T-helper 2 cell treated with Interferon-gamma antibody and Interleukin-4, amounts not matched to agents 5 μg/mL and 100 μg/mL, for 36 hours (primary cell): ENCODE data around the gene IGF2BP3.

Experiments used
- DNase-seq: peaks from one replicate; pipeline ENCODE4 v3.0.0; 2021; ENCODE audit warnings: low spot score
- H3K27ac Mint-ChIP-seq: one replicate; pipeline ENCODE4 v1.8.0; 2021; ENCODE audit warnings: mild to moderate bottlenecking, mixed read lengths
- H3K27me3 Mint-ChIP-seq: one replicate; pipeline ENCODE4 v1.8.0; 2021; ENCODE audit warnings: low read depth, mixed read lengths
- H3K36me3 Mint-ChIP-seq: one replicate; pipeline ENCODE4 v1.8.0; 2021; ENCODE audit warnings: low read depth, mixed read lengths
- H3K4me1 Mint-ChIP-seq: one replicate; pipeline ENCODE4 v1.8.0; 2021; ENCODE audit warnings: low read depth, mixed read lengths
- H3K4me3 Mint-ChIP-seq: one replicate; pipeline ENCODE4 v1.8.0; 2022; ENCODE audit warnings: mild to moderate bottlenecking, moderate library complexity, mixed read lengths
- H3K9me3 Mint-ChIP-seq: one replicate; pipeline ENCODE4 v1.8.0; 2021; ENCODE audit warnings: mixed read lengths

IGF2BP3 gene

DNA sequence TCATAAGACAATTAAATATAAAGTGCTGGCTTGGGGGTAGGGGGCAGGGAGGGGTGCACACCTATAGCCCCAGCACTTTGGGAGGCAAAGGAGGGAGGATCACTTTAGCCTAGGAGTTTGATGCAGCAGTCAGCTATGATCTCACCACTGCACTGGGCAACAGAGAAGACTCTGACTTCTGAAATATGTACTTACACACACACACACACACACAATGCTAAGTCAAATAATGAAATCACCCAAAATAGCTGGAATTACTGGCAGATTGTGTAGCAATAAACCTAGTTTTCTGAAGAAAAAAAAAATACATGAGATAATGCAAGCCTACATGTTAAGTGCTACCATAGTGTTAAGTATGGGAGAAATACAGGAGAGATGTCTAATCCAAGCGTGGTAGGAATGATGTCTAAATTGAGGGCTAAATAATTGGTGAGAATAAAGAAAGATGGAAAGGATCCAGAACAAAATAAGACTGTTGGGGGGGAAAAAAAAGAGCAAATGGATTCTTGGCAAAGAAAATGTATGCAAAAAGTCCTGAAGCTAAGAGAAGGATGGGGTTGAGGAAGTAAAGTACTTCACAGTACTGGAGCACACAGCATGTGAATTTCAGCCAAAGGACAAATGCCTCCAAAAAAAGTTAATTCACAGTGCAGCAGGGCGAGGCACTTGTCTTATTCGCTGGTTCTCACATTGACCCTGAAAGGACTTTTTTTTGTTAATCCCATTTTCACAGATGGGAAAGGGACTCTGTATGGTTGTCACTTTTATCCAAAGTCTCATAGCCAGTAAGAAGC is 73.9 kb downstream of the IGF2BP3 start:
- H3K4me1 Mint-ChIP-seq = peaks cover 8% of the 10 kb centered on the region
- H3K27ac Mint-ChIP-seq = no peak overlapping the region
- DNase-seq = no peak
- no peaks in the 10 kb centered on the region for H3K27me3 Mint-ChIP-seq
- peaks cover 2% of the 10 kb centered on the region for H3K9me3 Mint-ChIP-seq
- H3K4me3 Mint-ChIP-seq = no peak overlapping the region
- peaks cover 13% of the 10 kb centered on the region for H3K36me3 Mint-ChIP-seq

DNA sequence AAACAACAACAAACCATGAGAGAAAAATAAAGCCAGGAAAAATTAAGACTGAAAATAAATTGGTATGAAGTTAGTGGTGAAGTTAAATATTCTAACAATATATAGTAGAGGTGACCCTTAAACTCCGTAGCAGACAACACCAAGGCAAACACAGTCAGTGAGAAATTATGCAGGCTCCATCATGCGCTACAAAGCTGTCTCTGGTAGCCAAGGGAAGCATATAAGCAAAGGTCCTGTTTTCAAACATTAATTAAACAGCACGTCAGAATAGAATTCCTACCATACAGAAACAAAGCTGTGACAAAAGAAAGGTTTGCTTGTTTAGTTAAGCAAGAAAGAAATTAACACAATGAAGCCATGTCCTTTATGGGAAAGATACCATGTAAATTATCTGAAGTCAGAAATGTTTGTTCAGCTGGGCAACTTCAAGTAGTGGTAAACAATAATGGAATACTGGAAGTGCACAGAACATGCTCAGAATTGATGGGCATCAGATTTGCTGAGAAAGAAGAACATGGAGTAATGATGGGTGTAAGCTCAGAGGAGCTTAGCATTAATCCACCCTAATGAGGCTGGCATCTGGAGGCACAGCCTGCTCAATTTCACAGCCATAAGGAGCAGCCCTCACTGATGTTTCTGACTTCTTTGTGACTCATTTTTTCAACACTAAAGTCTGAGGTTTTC is 75.7 kb downstream of the IGF2BP3 start:
- Mint-ChIP-seq H3K27me3 (no peaks in the 10 kb centered on the region), H3K27ac (no peak overlapping the region)

DNA sequence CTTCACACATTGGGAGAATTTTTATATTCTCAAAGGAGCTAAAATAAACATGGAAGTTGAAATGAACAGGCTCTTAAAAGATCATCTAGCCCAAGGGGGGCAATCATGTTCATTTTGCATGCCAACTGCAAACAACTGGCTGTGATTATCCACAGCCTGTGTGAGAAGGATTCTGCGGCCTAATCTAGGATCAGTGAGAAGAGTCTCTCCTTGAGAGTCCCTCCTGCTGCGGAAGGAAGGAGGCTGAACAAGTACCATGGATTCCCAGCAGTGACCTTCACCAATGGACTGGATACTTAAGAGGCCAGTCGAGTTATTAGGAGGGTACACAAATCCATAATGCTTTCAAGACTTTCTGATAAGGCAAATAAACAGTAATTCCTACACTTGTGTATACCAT is 76.7 kb downstream of the IGF2BP3 start:
- Mint-ChIP-seq H3K27ac (no peak overlapping the region), H3K4me1 (peaks cover 15% of the 10 kb centered on the region), H3K9me3 (peaks cover 11% of the 10 kb centered on the region), H3K4me3 (no peak overlapping the region), H3K36me3 (peaks cover 24% of the 10 kb centered on the region), H3K27me3 (no peaks in the 10 kb centered on the region)
- DNase-seq = no peak

More for the DNA sequence above, 75.7 kb downstream of the IGF2BP3 start:
- H3K4me3 Mint-ChIP-seq = no peak overlapping the region
- H3K9me3 Mint-ChIP-seq = peaks cover 9% of the 10 kb centered on the region
- DNase-seq = no peak
- peaks cover 13% of the 10 kb centered on the region for H3K4me1 Mint-ChIP-seq
- H3K36me3 Mint-ChIP-seq = peaks cover 21% of the 10 kb centered on the region

DNA sequence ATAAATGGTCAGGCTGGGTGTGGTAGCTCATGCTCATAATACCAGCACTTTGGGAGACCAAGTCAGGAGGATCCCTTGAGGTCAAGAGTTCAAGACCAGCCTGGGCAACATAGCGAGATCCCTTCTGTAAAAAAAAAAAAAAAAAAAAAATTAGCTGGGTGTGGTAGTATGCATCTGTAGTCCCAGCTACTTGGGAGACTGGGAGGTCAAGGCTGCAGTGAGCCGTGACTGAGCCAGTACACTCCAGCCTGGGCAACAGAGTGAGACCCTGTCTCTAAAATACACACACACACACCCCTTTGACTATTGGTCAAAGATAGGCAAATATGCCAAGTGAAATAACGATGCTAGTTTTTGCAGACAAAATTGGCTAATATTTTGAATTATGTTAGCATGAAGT is 80.6 kb downstream of the IGF2BP3 start:
- DNase-seq = no peak
- Mint-ChIP-seq H3K9me3 (peaks cover 11% of the 10 kb centered on the region), H3K27ac (no peak overlapping the region), H3K36me3 (peaks cover 27% of the 10 kb centered on the region), H3K27me3 (no peaks in the 10 kb centered on the region), H3K4me1 (peaks cover 27% of the 10 kb centered on the region), H3K4me3 (no peak overlapping the region)

DNA sequence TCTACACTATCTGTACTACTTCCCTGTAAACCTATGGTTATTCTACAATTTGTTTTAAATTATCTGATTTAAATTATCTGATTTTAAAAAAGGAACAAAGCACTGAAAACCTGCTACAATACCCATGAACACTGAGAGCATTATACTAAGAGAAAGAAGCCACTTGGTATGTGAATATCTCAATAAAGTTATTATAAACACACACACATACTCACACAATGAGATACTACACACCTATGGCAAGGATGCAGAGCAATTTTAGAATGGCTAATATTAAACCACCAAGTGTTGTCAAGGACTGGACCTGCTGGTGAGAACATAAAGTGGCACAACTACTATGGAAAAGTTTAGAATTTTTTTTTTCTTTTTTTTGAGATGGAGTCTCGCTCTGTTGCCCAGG is 82.7 kb downstream of the IGF2BP3 start:
- no peak for DNase-seq
- Mint-ChIP-seq H3K27ac (no peak overlapping the region), H3K27me3 (no peaks in the 10 kb centered on the region), H3K4me1 (peaks cover 36% of the 10 kb centered on the region), H3K9me3 (peaks cover 11% of the 10 kb centered on the region), H3K36me3 (peaks cover 29% of the 10 kb centered on the region), H3K4me3 (no peak overlapping the region)

DNA sequence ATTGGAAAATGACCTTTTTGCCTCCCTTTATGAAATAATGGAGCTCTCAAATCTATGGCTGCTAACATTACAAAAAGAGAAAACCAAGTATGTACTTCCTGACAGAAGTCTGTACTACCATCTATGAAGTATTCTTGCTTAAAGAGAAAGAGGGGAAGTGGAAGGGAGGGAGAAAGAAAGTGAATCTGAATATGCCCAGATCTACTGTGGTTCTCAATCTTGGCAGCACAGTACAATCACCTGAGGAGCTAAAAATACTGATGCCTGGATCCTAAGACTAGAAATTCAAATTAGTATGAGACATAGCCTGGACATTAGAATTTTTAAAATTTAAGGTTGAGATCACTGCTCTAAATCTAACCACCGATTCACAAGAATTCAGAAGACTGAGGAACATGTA is 85.2 kb downstream of the IGF2BP3 start:
- no peak overlapping the region for H3K4me3 Mint-ChIP-seq
- H3K27me3 Mint-ChIP-seq = no peaks in the 10 kb centered on the region
- H3K4me1 Mint-ChIP-seq = peaks cover 36% of the 10 kb centered on the region
- peaks cover 5% of the 10 kb centered on the region for H3K9me3 Mint-ChIP-seq
- peaks cover 26% of the 10 kb centered on the region for H3K36me3 Mint-ChIP-seq
- no peak overlapping the region for H3K27ac Mint-ChIP-seq
- DNase-seq = no peak

DNA sequence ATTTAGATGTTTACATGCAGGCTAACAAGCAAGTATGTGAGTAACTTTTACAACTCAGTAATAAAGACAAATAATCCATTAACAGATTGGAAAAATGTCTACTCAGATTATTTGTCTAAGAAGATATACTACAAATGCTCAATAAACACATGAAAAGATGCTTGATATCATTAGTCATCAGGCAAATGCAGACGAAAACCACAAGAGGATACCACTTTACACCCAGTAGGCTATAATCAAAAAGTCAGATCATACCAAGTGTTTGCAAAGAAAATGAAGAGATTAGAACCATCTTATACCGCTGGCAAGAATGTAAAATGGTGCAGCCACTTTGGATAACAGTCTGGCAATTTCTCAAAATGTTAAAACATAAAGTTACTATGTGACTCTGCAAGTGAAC is 87.1 kb downstream of the IGF2BP3 start:
- Mint-ChIP-seq H3K27ac (no peak overlapping the region), H3K9me3 (no peaks in the 10 kb centered on the region), H3K27me3 (no peaks in the 10 kb centered on the region), H3K36me3 (peaks cover 14% of the 10 kb centered on the region), H3K4me3 (no peak overlapping the region), H3K4me1 (peaks cover 33% of the 10 kb centered on the region)
- DNase-seq = no peak

DNA sequence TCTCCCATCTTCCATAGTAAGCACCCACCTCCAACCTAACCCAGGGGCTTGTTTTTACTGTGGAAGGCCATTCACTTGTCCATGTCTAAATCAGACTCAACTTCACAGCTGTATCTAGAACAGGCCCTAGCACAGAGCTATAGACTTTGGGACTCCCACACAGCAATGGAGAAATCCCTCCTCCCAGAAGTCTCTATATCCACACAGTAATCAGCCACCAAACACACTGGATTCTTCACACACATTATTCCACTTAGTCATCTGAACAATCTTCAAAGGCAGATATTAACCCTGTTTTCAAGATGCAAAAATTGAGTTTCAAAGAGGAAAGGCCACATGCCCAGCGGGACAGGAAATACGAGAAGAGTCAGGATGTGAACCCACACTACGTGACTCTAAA is 89.3 kb downstream of the IGF2BP3 start:
- peaks cover 37% of the 10 kb centered on the region for H3K4me1 Mint-ChIP-seq
- no peaks in the 10 kb centered on the region for H3K27me3 Mint-ChIP-seq
- H3K4me3 Mint-ChIP-seq = no peak overlapping the region
- peaks cover 3% of the 10 kb centered on the region for H3K9me3 Mint-ChIP-seq
- no peak overlapping the region for H3K27ac Mint-ChIP-seq
- DNase-seq = no peak
- H3K36me3 Mint-ChIP-seq = peaks cover 16% of the 10 kb centered on the region

DNA sequence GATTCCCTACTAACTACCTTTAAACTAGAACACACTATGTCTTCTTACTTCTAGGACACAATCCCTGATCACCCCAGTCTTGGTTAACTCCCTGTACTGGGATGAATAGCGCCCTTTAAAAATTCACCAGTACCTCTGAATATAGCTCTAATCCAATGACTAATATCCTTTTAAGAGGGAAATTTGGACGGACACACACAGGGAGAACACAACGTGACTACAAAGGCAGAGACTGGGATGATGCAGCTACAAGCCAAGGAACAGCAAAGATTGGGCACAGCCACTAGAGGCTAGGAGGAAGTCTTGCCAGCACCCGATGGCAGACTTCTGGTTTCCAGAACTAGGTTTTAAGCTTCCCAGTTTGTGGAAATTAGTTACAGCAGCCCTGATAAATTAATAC is 89.7 kb downstream of the IGF2BP3 start:
- Mint-ChIP-seq H3K9me3 (peaks cover 3% of the 10 kb centered on the region), H3K36me3 (peaks cover 17% of the 10 kb centered on the region), H3K27ac (no peak overlapping the region), H3K4me1 (peaks cover 37% of the 10 kb centered on the region), H3K27me3 (no peaks in the 10 kb centered on the region), H3K4me3 (no peak overlapping the region)
- DNase-seq = no peak

DNA sequence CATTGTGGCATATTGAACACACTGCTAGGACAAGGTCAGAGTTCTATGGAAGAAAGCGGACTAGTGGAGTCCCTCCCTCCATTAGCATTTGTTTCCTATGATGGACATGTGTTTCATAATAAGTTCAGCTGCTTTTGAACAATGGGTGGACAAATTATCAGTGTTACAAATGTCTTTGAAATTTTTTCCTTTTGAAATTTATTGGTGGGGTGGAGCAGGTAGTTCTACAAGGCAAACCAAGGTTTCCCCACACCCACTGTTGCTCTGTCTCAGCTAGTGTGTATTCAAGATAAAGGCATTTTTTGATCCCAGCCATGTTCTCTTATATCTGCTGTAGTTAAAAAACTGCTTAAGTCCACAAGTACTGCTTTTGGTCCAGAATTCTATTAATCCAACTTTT is 91.3 kb downstream of the IGF2BP3 start:
- peaks cover 29% of the 10 kb centered on the region for H3K4me1 Mint-ChIP-seq
- no peaks in the 10 kb centered on the region for H3K27me3 Mint-ChIP-seq
- peaks cover 3% of the 10 kb centered on the region for H3K9me3 Mint-ChIP-seq
- H3K27ac Mint-ChIP-seq = no peak overlapping the region
- DNase-seq = no peak
- no peak overlapping the region for H3K4me3 Mint-ChIP-seq
- peaks cover 17% of the 10 kb centered on the region for H3K36me3 Mint-ChIP-seq

DNA sequence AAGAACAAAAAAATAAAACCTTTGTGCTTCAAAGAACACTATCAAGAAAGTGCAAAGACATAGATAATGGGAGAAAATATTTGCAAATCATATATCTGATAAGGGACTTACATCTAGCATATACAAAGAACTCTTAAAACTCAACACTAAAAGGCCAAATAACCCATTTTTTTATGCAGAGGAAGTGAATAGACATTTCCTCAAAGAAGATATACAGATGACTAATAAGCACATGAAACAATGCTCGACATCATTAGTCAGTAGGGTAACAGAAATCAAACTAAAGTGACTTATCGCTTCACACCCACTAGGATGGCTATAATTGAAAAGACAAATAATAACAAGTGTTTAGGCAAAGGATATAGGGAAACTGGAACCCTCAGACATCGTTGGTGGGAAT is 93.2 kb downstream of the IGF2BP3 start:
- Mint-ChIP-seq H3K9me3 (peaks cover 3% of the 10 kb centered on the region), H3K27ac (no peak overlapping the region), H3K27me3 (no peaks in the 10 kb centered on the region), H3K4me1 (peaks cover 37% of the 10 kb centered on the region), H3K4me3 (no peak overlapping the region), H3K36me3 (peaks cover 11% of the 10 kb centered on the region)
- DNase-seq = no peak

DNA sequence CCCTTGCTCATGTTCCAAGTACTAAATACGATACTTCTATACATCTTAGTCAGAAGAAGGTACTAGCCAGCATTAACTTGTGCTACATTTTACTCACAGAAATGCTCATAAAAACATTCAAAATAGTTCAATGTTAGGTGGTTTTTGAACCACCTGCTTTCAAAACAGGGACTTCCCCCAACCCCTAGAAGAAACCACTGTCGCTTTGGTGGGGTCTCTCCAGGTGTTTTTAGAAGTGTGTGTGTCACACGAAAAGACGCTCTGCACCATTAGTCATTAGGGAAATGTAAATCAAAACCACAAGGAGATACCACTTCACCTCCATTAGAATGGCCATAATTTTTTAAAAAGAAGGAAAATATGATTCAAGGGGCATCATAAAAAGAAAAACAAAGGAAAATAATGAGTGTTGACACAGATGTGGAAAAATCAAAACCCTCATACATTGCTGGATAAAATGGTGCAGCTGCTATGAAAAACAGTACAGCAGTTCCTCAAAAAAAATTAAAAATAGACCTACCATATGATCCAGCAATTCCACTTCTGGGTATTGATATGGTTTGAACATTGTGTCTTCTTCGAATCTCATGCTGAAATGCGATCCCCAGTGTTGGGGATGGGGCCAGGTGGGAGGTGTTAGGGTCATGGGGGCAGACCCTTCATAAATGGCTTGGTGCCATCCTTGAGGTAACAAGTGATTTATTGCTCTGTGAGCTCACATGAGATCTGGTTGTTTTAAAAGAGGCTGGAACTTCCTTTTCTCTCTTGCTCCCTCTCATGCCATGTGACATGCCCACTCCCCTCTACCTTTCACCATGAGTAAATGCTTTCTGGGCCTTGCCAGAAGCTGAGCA is 96.9 kb downstream of the IGF2BP3 start:
- DNase-seq = peak; percentile 74
- Mint-ChIP-seq H3K36me3 (peaks cover 15% of the 10 kb centered on the region), H3K27me3 (no peaks in the 10 kb centered on the region), H3K4me3 (peak overlapping the region; percentile 51), H3K9me3 (peaks cover 3% of the 10 kb centered on the region), H3K27ac (peak overlapping the region; percentile 64), H3K4me1 (peaks cover 53% of the 10 kb centered on the region)

DNA sequence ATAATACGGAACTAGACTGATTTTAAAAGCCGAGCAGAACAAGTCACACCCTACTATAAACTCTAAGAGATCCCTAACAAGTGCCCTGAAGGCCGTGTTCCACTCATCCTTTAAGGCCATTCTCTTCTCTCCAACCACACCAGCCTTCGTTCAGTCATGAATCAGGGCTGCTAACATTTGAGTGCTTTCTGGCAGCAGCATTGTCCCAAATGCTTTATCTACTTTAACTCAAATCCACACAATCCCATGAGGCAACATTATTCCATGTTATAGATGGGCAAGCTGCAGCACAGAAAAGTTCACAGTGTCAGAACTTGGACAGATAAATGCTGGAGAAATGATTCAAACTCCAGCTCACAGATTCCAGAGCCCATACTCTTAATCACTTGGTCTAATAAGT is 97.7 kb downstream of the IGF2BP3 start:
- Mint-ChIP-seq H3K27me3 (no peaks in the 10 kb centered on the region), H3K36me3 (peaks cover 16% of the 10 kb centered on the region), H3K27ac (no peak overlapping the region), H3K9me3 (peaks cover 3% of the 10 kb centered on the region), H3K4me1 (peaks cover 57% of the 10 kb centered on the region), H3K4me3 (peak overlapping the region; percentile 10)
- DNase-seq = no peak

DNA sequence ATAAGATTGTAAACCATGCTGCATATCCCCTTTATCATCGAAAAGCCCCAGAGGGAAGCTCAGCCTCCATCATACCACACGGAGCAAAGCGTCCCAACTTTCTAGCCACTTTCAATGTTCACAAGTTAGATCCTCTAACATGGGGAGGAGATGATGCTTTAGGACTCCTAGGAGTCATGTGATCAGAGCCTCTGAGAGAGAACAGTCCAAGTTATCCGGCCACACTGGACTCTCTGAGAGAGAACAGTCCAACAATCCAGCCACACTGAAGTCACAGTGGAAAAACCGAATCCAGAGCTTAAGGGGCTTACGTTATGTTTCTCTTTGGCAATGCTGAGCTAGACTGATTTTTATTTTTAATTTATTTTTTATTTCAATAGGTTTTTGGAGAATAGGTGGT is 98.6 kb downstream of the IGF2BP3 start:
- no peaks in the 10 kb centered on the region for H3K27me3 Mint-ChIP-seq
- peaks cover 10% of the 10 kb centered on the region for H3K36me3 Mint-ChIP-seq
- H3K4me1 Mint-ChIP-seq = peaks cover 53% of the 10 kb centered on the region
- no peak overlapping the region for H3K27ac Mint-ChIP-seq
- H3K4me3 Mint-ChIP-seq = no peak overlapping the region
- no peak for DNase-seq
- H3K9me3 Mint-ChIP-seq = no peaks in the 10 kb centered on the region
